ENCODE measurements around the gene OGFOD2. TPM values are rescaled to one million over a fixed set of nuclear protein-coding genes. Genes with fewer than 3 reads are reported as not detected.

Gene OGFOD2
- total RNA-seq, 4 donors from 2014 or later = 13.3 to 133 (median 16.8) TPM

GRCh38 chr12:122946690-122947341, 28.2 kb upstream of the OGFOD2 start:
- Histone ChIP-seq H3K27me3 (no peaks in the 10 kb centered on the region), H3K36me3 (no peaks in the 10 kb centered on the region), H3K27ac (peak overlapping the region; percentile 64 to 65), H3K4me3 (no peak overlapping the region), H3K4me1 (no peaks in the 10 kb centered on the region), H3K9me3 (no peaks in the 10 kb centered on the region)
- intact Hi-C loops (cut with DNase I; ENCODE audit: low total_unique reads) = no loop called here
- TF ChIP-seq POLR2A (IDR thresholded peaks at IDR 0.05) = no peak
- DNase-seq = peak; percentile 60 to 73

DNA sequence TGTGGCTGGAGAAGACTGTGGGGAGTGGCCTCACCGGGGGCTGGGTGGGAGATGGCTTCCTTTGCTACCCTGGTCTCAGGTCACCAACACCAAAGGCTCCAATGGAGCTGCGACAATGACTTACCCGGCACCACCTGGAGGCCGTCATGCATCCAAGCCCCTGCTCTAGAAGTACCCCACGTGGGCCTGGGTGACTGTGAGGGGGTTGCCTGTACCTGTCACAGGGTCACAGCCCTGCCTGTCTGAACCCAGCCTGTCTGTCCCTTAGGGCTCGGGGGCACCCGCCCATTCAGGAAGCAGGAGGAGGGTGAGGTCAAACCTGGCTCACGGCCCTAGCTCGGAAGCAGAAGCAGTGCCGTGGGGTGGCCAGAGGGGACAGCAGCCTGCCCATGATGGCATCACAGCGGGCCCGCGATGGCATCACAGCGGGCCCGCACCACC, 27.7 kb upstream of the OGFOD2 start:
- Histone ChIP-seq H3K4me1 (no peaks in the 10 kb centered on the region), H3K27me3 (no peaks in the 10 kb centered on the region), H3K27ac (peak overlapping the region; percentile 64 to 65), H3K4me3 (no peak overlapping the region), H3K9me3 (no peaks in the 10 kb centered on the region), H3K36me3 (no peaks in the 10 kb centered on the region)
- peak in 1 of 2 donors; percentile 44 for DNase-seq
- intact Hi-C loops (cut with DNase I; ENCODE audit: low total_unique reads) = no loop called here
- TF ChIP-seq POLR2A (IDR thresholded peaks at IDR 0.05) = no peak
- TF ChIP-seq, protein P1, sequence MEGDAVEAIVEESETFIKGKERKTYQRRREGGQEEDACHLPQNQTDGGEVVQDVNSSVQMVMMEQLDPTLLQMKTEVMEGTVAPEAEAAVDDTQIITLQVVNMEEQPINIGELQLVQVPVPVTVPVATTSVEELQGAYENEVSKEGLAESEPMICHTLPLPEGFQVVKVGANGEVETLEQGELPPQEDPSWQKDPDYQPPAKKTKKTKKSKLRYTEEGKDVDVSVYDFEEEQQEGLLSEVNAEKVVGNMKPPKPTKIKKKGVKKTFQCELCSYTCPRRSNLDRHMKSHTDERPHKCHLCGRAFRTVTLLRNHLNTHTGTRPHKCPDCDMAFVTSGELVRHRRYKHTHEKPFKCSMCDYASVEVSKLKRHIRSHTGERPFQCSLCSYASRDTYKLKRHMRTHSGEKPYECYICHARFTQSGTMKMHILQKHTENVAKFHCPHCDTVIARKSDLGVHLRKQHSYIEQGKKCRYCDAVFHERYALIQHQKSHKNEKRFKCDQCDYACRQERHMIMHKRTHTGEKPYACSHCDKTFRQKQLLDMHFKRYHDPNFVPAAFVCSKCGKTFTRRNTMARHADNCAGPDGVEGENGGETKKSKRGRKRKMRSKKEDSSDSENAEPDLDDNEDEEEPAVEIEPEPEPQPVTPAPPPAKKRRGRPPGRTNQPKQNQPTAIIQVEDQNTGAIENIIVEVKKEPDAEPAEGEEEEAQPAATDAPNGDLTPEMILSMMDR (IDR thresholded peaks at IDR 0.05) = no peak

- Histone ChIP-seq H3K4me1 (no peaks in the 10 kb centered on the region), H3K9me3 (no peaks in the 10 kb centered on the region), H3K27ac (peak overlapping the region in 1 of 2 donors; percentile 64), H3K27me3 (no peaks in the 10 kb centered on the region), H3K36me3 (no peaks in the 10 kb centered on the region), H3K4me3 (no peak overlapping the region)
- intact Hi-C loops (cut with DNase I; ENCODE audit: low total_unique reads) = no loop called here
- no peak for DNase-seq
- TF ChIP-seq, protein P1 (IDR thresholded peaks at IDR 0.05) = no peak
- no peak for TF ChIP-seq POLR2A (IDR thresholded peaks at IDR 0.05)
Observed at GRCh38 chr12:122948605-122949004, 26.4 kb upstream of the OGFOD2 start.

DNA sequence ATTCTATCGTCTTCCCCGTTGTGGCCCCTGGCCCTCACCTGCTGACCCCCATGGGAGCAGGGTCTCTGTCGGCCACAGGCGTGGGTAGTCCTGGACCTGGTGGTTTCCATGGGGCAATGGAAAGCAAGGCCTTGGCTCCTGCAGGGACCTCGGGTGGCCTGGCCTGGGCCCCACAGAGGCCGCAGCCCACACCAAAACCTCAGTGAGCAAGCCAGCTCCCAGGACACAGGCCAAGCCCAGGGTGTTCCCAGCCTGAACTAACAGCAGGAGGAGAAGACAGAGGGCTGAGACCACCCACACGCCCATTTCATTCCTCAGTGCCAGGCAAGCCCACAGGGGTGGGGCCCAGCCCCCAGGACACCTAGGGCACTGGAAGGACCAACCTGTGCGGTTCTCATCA, 25.6 kb upstream of the OGFOD2 start:
- Histone ChIP-seq H3K4me1 (no peaks in the 10 kb centered on the region), H3K9me3 (no peaks in the 10 kb centered on the region), H3K36me3 (no peaks in the 10 kb centered on the region), H3K27me3 (no peaks in the 10 kb centered on the region), H3K27ac (no peak overlapping the region), H3K4me3 (no peak overlapping the region)
- intact Hi-C loops (cut with DNase I; ENCODE audit: low total_unique reads) = no loop called here
- TF ChIP-seq, protein P1 (IDR thresholded peaks at IDR 0.05) = no peak
- no peak for TF ChIP-seq POLR2A (IDR thresholded peaks at IDR 0.05)
- no peak for DNase-seq

DNA sequence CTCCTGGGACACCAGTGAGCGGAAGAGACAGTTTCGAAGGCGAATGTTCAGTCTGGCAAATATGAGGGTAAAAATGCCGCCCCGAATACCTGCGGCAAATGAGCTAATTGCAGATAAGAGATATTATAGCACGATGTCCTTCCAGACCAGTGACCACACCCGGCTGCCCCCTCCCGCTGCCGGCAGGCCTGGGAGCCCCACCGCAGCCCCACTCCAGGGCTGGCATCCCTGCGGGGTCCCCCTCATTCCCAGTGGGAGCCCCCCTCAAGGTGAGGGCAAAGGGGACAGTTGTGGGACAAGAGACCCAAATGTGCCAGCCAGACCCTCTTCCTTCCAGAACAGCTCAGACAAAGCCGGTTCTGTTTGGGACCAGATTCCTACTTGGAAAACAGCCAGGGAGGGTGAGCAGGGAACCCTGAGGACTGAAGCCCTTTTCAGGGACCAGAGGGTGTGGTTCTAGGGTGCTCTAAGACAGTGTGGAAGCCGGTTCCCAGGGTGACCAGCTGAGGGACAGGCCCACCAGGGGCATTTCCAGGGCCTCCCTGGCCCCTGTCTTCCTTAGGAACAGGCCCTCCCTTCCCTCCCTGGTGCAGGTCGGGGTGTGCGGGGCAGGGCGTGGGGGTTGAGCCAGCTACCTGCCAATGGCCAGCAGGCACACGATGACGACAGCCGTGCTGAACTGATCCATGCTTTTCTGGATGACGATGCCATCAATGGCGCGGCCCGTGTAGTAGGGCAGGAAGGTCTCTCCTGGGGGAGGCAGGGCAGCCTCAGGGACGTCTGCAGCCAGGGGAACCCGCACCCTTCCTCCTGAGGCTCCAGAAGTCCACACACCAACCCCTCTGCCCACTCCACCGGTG, 25.0 kb upstream of the OGFOD2 start:
- no peak overlapping the region for H3K27ac ChIP-seq
- no peak for DNase-seq
- intact Hi-C loops (cut with DNase I; ENCODE audit: low total_unique reads) = loop anchor here (5.0 kb wide), 1 partner anchor 158 kb away; no protein-coding TSS in a partner anchor
- H3K4me3 ChIP-seq = no peak overlapping the region
- H3K9me3 ChIP-seq = no peaks in the 10 kb centered on the region
- H3K36me3 ChIP-seq = no peaks in the 10 kb centered on the region
- H3K27me3 ChIP-seq = no peaks in the 10 kb centered on the region
- no peaks in the 10 kb centered on the region for H3K4me1 ChIP-seq
- TF ChIP-seq POLR2A (IDR thresholded peaks at IDR 0.05) = no peak
- TF ChIP-seq, protein P1 (IDR thresholded peaks at IDR 0.05) = no peak
